HepG2 (cell line): ENCODE measurements around the gene GDF15. TPM values are rescaled to one million over a fixed set of nuclear protein-coding genes. Genes with fewer than 3 reads are reported as not detected.

Experiments
- KLF6 ChIP-seq: IDR thresholded peaks from 2 replicates; pipeline ENCODE4 v1.8.0; 2016; ENCODE audit warnings: missing biosample characterization, missing genetic modification reagents
- MAZ ChIP-seq, 2 experiments: sonication (generic) in 1 of 2; formaldehyde crosslinking in 1 of 2; IDR thresholded peaks; 2 replicates each; pipeline versions ENCODE4 v1.5.0 to v1.6.1; 2012 to 2020; ENCODE audit warnings: low read depth in 2 of 2, mild to moderate bottlenecking in 2 of 2, borderline replicate concordance in 1 of 2, improper control_type of control experiment in 1 of 2, low read length in 1 of 2, missing genetic modification reagents in 1 of 2, moderate library complexity in 1 of 2
- MBD4 ChIP-seq: IDR thresholded peaks from 2 replicates; pipeline ENCODE4 v1.6.1; 2012; ENCODE audit warnings: low read length, inconsistent platforms, borderline replicate concordance
- MZF1 ChIP-seq: sonication (generic); formaldehyde crosslinking; IDR thresholded peaks from 2 replicates; pipeline ENCODE4 v1.8.1; 2023; ENCODE audit warnings: mild to moderate bottlenecking, missing genetic modification reagents, borderline replicate concordance
- NBN ChIP-seq: fragments of 450-650 bp; conservative IDR thresholded peaks from 2 replicates; pipeline ENCODE4 v1.6.1; 2017
- NR3C1 ChIP-seq: sonication (generic); formaldehyde crosslinking; IDR thresholded peaks from 2 replicates; pipeline ENCODE4 v1.4.0; 2020; ENCODE audit warnings: missing genetic modification reagents
- POLR2AphosphoS2 ChIP-seq: IDR thresholded peaks from 2 replicates; pipeline ENCODE4 v1.6.1; 2011; ENCODE audit warnings: low read depth, low read length, improper control_type of control experiment
- RARG ChIP-seq: sonication (generic); formaldehyde crosslinking; IDR thresholded peaks from 2 replicates; pipeline ENCODE4 v1.4.0; 2020; ENCODE audit warnings: low read depth, mild to moderate bottlenecking, missing genetic modification reagents
- TEAD3 ChIP-seq: optimal IDR thresholded peaks from 2 replicates; pipeline ENCODE3; 2016; ENCODE audit warnings: borderline replicate concordance
- XBP1 ChIP-seq: sonication (generic); formaldehyde crosslinking; IDR thresholded peaks from 2 replicates; pipeline ENCODE4 v1.5.0; 2020; ENCODE audit warnings: missing genetic modification reagents
- ZNF747 ChIP-seq: sonication (generic); formaldehyde crosslinking; IDR thresholded peaks from 2 replicates; pipeline ENCODE4 v1.8.1; 2023; ENCODE audit warnings: missing genetic modification reagents, mild to moderate bottlenecking, borderline replicate concordance
- ZNF781 ChIP-seq: sonication (generic); formaldehyde crosslinking; IDR thresholded peaks from 2 replicates; pipeline ENCODE4 v1.5.1; 2020; ENCODE audit warnings: borderline replicate concordance, mild to moderate bottlenecking, missing genetic modification reagents; ENCODE audit errors: not compliant biosample characterization
- ZSCAN25 ChIP-seq: sonication (generic); formaldehyde crosslinking; IDR thresholded peaks from 2 replicates; pipeline ENCODE4 v1.8.0; 2022; ENCODE audit warnings: mild to moderate bottlenecking, missing genetic modification reagents
- ZSCAN9 ChIP-seq: IDR thresholded peaks from 2 replicates; pipeline ENCODE4 v1.6.1; 2016; ENCODE audit warnings: borderline replicate concordance
- polyA plus RNA-seq, 8 experiments: library from polyadenylated mRNA; depleted of rRNA in 3 of 8; stranded (reverse) in 7 of 8; unstranded in 1 of 8; fragments of >200 nt; fragmentation: Illumina TruSeq in 4 of 8; extraction: Trizol in 4 of 8; gene quantifications; 2 replicates each; pipeline versions ENCODE4 v1.2.1 to v1.2.3, GENCODE V29; 2011 to 2016; ENCODE audit warnings: low read depth in 4 of 8, missing spikeins in 1 of 8, mixed read lengths in 1 of 8; ENCODE audit not compliant: insufficient read depth in 1 of 8
- total RNA-seq, 5 experiments: library from RNA; depleted of rRNA; stranded (reverse); fragments of >200 nt; fragmentation: Illumina TruSeq; extraction: Trizol; gene quantifications; 2 replicates each; pipeline ENCODE4 v1.2.3, GENCODE V29; 2016; ENCODE audit warnings: low read depth in 1 of 5
- TF ChIP-seq, protein P1 (sequence below): sonication (generic); formaldehyde crosslinking; IDR thresholded peaks from one replicate; pipeline ENCODE4 v1.5.1; 2020; ENCODE audit warnings: mild to moderate bottlenecking, missing genetic modification reagents; ENCODE audit errors: not compliant biosample characterization
- TF ChIP-seq, protein P2 (sequence below): sonication (generic); formaldehyde crosslinking; IDR thresholded peaks from 2 replicates; pipeline ENCODE4 v1.5.0; 2020; ENCODE audit warnings: missing genetic modification reagents
- TF ChIP-seq, protein P3 (sequence below): sonication (generic); formaldehyde crosslinking; IDR thresholded peaks from 2 replicates; pipeline ENCODE4 v1.8.1; 2023; ENCODE audit warnings: mild to moderate bottlenecking, missing genetic modification reagents
- TF ChIP-seq, protein P4 (sequence below): sonication (generic); formaldehyde crosslinking; IDR thresholded peaks from 2 replicates; pipeline ENCODE4 v1.5.1; 2020; ENCODE audit warnings: missing genetic modification reagents, mild to moderate bottlenecking, borderline replicate concordance

The GDF15 gene
- total and polyA plus RNA-seq, 2 of the 13 experiments (the other 11 are each of a cell fraction or from before 2014, with no cell fraction given): 146 to 422 TPM

DNA sequence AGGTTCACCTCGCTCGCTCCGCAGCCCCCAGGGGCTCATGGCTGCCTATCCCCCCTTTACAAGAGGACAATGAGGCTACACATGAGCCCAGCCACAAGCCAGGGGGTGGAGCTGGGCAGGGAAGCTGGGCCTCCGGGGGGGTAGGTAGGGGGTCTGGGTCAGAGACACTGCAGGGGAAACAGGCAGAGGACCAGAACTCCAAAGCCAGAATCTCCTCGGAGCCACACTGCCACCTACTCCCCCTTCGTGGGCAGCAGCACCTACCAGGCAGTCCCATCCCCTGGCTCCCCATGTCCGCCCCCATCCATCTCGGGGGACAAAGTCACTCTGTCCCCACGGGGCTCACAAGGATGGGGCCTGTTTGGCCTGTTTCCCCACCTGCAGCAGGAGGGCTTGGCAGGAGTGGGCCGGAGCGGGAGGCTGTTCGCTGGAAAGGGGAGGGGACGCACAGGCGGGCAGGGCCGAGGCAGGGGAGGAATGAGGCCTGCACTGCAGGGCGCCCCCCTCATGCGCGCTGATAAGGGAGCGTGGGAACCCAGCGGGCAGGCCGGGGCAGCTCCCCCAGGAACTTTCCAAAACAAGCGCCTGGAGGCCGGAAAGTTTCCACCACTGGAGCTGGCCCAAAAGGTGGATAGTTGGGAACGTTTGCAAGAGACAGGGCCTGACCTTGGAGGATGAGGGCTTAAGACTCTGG is 52.5 kb downstream of the GDF15 start (continued):
- TF ChIP-seq, protein P1, sequence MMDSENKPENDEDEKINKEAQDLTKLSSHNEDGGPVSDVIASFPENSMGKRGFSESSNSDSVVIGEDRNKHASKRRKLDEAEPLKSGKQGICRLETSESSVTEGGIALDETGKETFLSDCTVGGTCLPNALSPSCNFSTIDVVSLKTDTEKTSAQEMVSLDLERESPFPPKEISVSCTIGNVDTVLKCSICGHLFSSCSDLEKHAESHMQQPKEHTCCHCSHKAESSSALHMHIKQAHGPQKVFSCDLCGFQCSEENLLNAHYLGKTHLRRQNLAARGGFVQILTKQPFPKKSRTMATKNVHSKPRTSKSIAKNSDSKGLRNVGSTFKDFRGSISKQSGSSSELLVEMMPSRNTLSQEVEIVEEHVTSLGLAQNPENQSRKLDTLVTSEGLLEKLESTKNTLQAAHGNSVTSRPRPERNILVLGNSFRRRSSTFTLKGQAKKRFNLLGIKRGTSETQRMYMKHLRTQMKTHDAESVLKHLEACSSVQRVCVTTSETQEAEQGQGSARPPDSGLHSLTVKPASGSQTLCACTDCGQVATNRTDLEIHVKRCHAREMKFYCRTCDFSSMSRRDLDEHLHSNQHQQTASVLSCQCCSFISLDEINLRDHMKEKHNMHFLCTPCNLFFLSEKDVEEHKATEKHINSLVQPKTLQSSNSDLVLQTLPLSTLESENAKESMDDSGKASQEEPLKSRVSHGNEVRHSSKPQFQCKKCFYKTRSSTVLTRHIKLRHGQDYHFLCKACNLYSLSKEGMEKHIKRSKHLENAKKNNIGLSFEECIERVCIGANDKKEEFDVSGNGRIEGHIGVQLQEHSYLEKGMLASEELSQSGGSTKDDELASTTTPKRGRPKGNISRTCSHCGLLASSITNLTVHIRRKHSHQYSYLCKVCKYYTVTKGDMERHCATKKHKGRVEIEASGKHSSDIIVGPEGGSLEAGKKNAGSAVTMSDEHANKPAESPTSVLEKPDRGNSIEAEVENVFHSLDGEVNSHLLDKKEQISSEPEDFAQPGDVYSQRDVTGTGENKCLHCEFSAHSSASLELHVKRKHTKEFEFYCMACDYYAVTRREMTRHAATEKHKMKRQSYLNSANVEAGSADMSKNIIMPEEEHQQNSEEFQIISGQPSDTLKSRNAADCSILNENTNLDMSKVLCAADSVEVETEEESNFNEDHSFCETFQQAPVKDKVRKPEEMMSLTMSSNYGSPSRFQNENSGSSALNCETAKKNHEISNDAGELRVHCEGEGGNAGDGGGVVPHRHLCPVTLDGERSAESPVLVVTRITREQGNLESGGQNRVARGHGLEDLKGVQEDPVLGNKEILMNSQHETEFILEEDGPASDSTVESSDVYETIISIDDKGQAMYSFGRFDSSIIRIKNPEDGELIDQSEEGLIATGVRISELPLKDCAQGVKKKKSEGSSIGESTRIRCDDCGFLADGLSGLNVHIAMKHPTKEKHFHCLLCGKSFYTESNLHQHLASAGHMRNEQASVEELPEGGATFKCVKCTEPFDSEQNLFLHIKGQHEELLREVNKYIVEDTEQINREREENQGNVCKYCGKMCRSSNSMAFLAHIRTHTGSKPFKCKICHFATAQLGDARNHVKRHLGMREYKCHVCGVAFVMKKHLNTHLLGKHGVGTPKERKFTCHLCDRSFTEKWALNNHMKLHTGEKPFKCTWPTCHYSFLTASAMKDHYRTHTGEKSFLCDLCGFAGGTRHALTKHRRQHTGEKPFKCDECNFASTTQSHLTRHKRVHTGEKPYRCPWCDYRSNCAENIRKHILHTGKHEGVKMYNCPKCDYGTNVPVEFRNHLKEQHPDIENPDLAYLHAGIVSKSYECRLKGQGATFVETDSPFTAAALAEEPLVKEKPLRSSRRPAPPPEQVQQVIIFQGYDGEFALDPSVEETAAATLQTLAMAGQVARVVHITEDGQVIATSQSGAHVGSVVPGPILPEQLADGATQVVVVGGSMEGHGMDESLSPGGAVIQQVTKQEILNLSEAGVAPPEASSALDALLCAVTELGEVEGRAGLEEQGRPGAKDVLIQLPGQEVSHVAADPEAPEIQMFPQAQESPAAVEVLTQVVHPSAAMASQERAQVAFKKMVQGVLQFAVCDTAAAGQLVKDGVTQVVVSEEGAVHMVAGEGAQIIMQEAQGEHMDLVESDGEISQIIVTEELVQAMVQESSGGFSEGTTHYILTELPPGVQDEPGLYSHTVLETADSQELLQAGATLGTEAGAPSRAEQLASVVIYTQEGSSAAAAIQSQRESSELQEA: no peak
- TF ChIP-seq NR3C1 (CRISPR knock-in tag): no peak
- 0 out of 2 replicates have a peak, but pooled peaks have one; percentile 3 for TF ChIP-seq MAZ (IDR thresholded peaks at IDR 0.05; ENCODE audit: borderline replicate concordance, low read depth, low read length)
- 0 out of 2 replicates have a peak, but pooled peaks have one; percentile 31 for TF ChIP-seq MAZ (CRISPR knock-in tag; IDR thresholded peaks at IDR 0.05; ENCODE audit: low read depth)
- 0 out of 2 replicates have a peak, but pooled peaks have one; percentile 30 for TF ChIP-seq ZNF747
- TF ChIP-seq, protein P2, sequence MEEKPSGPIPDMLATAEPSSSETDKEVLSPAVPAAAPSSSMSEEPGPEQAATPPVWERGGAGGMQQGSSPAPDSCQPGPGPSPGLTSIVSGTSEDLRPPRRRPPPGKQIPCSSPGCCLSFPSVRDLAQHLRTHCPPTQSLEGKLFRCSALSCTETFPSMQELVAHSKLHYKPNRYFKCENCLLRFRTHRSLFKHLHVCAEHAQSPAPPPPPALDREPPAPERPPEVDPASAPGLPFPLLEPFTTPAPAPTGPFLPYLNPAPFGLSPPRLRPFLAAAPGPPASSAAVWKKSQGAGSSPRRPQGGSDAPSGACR (CRISPR knock-in tag): no peak
- TF ChIP-seq ZNF781: no peak
- no peak for TF ChIP-seq XBP1
- TF ChIP-seq, protein P3, sequence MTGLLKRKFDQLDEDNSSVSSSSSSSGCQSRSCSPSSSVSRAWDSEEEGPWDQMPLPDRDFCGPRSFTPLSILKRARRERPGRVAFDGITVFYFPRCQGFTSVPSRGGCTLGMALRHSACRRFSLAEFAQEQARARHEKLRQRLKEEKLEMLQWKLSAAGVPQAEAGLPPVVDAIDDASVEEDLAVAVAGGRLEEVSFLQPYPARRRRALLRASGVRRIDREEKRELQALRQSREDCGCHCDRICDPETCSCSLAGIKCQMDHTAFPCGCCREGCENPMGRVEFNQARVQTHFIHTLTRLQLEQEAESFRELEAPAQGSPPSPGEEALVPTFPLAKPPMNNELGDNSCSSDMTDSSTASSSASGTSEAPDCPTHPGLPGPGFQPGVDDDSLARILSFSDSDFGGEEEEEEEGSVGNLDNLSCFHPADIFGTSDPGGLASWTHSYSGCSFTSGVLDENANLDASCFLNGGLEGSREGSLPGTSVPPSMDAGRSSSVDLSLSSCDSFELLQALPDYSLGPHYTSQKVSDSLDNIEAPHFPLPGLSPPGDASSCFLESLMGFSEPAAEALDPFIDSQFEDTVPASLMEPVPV (CRISPR knock-in tag): 0 out of 2 replicates have a peak, but pooled peaks have one; percentile 46
- TF ChIP-seq MZF1: no peak
- TF ChIP-seq TEAD3 (CRISPR knock-in tag): no peak
- no peak for TF ChIP-seq RARG
- no peak for TF ChIP-seq MBD4
- TF ChIP-seq ZSCAN25 (CRISPR knock-in tag): peak; percentile 74
- no peak for TF ChIP-seq NBN
- TF ChIP-seq KLF6 (CRISPR knock-in tag): no peak
- TF ChIP-seq POLR2AphosphoS2: no peak; the same call in 1 of the 2 replicates
- TF ChIP-seq, protein P4, sequence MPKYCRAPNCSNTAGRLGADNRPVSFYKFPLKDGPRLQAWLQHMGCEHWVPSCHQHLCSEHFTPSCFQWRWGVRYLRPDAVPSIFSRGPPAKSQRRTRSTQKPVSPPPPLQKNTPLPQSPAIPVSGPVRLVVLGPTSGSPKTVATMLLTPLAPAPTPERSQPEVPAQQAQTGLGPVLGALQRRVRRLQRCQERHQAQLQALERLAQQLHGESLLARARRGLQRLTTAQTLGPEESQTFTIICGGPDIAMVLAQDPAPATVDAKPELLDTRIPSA (CRISPR knock-in tag): no peak
- no peak for TF ChIP-seq ZSCAN9
